ENCODE results near the gene PCID2.

Gene PCID2

GRCh38 chr13:113145496-113145895 is 63.0 kb downstream of the PCID2 start:
- TF ChIP-seq CTCF (IDR thresholded peaks at IDR 0.05; ENCODE audit: insufficient read depth, low read depth, low read length, missing control alignments) = no peak
- no peak for DNase-seq (ENCODE audit: low read depth)
- H3K4me3 ChIP-seq (ENCODE audit: low read length) = no peak overlapping the region

- no peak for TF ChIP-seq CTCF (IDR thresholded peaks at IDR 0.05; ENCODE audit: insufficient read depth, low read depth, low read length, missing control alignments)
- DNase-seq (ENCODE audit: low read depth) = no peak
These were observed 64.2 kb downstream of the PCID2 start for GRCh38 chr13:113144255-113144629.

GRCh38 chr13:113143466-113144254 is 64.8 kb downstream of the PCID2 start:
- DNase-seq (ENCODE audit: low read depth) = no peak
- no peak overlapping the region for H3K4me3 ChIP-seq (ENCODE audit: low read length)
- TF ChIP-seq CTCF (IDR thresholded peaks at IDR 0.05; ENCODE audit: insufficient read depth, low read depth, low read length, missing control alignments) = no peak

More at GRCh38 chr13:113144255-113144629, 64.2 kb downstream of the PCID2 start:
- H3K4me3 ChIP-seq (ENCODE audit: low read length) = no peak overlapping the region

GRCh38 chr13:113142876-113143275 is 65.6 kb downstream of the PCID2 start:
- no peak overlapping the region for H3K4me3 ChIP-seq (ENCODE audit: low read length)
- no peak for DNase-seq (ENCODE audit: low read depth)
- no peak for TF ChIP-seq CTCF (IDR thresholded peaks at IDR 0.05; ENCODE audit: insufficient read depth, low read depth, low read length, missing control alignments)

GRCh38 chr13:113141601-113141970 is 66.9 kb downstream of the PCID2 start:
- H3K4me3 ChIP-seq (ENCODE audit: low read length) = no peak overlapping the region
- TF ChIP-seq CTCF (IDR thresholded peaks at IDR 0.05; ENCODE audit: insufficient read depth, low read depth, low read length, missing control alignments) = no peak
- DNase-seq (ENCODE audit: low read depth) = no peak

- TF ChIP-seq CTCF (IDR thresholded peaks at IDR 0.05; ENCODE audit: insufficient read depth, low read depth, low read length, missing control alignments) = no peak
- no peak for DNase-seq (ENCODE audit: low read depth)
- no peak overlapping the region for H3K4me3 ChIP-seq (ENCODE audit: low read length)
These were observed 67.5 kb downstream of the PCID2 start for GRCh38 chr13:113140677-113141600.

Measured in epithelial cell of esophagus (primary cell).